SK-N-SH treated with all-trans-retinoic acid at 6 μM for 48 hours (cell line): Measurements from ENCODE around the gene XIAP.

Experiments
- BACH2 ChIP-seq: fragments of 250-450 bp; sonication (Bioruptor Pico); IDR thresholded peaks from 2 replicates; pipeline ENCODE4 v1.9.0; 2021; ENCODE audit warnings: mild to moderate bottlenecking, borderline replicate concordance
- ESRRG ChIP-seq: fragments of 250-450 bp; sonication (Bioruptor Pico); IDR thresholded peaks from 2 replicates; pipeline ENCODE4 v1.6.1; 2021; ENCODE audit warnings: mild to moderate bottlenecking
- GLIS3 ChIP-seq: fragments of 250-450 bp; sonication (Bioruptor Pico); IDR thresholded peaks from 2 replicates; pipeline ENCODE4 v1.5.0; 2020; ENCODE audit warnings: mild to moderate bottlenecking, moderate library complexity
- PATZ1 ChIP-seq: fragments of 250-450 bp; sonication (Bioruptor Pico); IDR thresholded peaks from 2 replicates; pipeline ENCODE4 v1.8.0; 2020; ENCODE audit warnings: mild to moderate bottlenecking, moderate library complexity, borderline replicate concordance
- SNAI2 ChIP-seq: fragments of 250-450 bp; sonication (Bioruptor Pico); IDR thresholded peaks from 2 replicates; pipeline ENCODE4 v1.5.0; 2020; ENCODE audit warnings: mild to moderate bottlenecking, moderate library complexity
- TOX ChIP-seq: fragments of 250-450 bp; sonication (Bioruptor Pico); IDR thresholded peaks from 2 replicates; pipeline ENCODE4 v1.8.0; 2021; ENCODE audit warnings: mild to moderate bottlenecking, moderate library complexity, borderline replicate concordance
- ZFP3 ChIP-seq: fragments of 250-450 bp; sonication (Bioruptor Pico); IDR thresholded peaks from 2 replicates; pipeline ENCODE4 v1.5.0; 2020; ENCODE audit warnings: mild to moderate bottlenecking, moderate library complexity
- ZNF8 ChIP-seq: fragments of 450-650 bp; formaldehyde crosslinking; IDR thresholded peaks from 2 replicates; pipeline ENCODE4 v1.5.0; 2020; ENCODE audit warnings: mild to moderate bottlenecking, moderate library complexity

GRCh38 chrX:123943488-123943887 lies 83.6 kb downstream of the XIAP start:
- TF ChIP-seq PATZ1 (CRISPR knock-in tag) = no peak
- no peak for TF ChIP-seq ZFP3 (CRISPR knock-in tag)
- no peak for TF ChIP-seq BACH2 (CRISPR knock-in tag)
- TF ChIP-seq GLIS3 = no peak
- no peak for TF ChIP-seq TOX (CRISPR knock-in tag)
- no peak for TF ChIP-seq ZNF8 (CRISPR knock-in tag)
- no peak for TF ChIP-seq SNAI2 (CRISPR knock-in tag)
- no peak for TF ChIP-seq ESRRG (CRISPR knock-in tag)
